ENCODE results near the gene FHOD3.

DNA sequence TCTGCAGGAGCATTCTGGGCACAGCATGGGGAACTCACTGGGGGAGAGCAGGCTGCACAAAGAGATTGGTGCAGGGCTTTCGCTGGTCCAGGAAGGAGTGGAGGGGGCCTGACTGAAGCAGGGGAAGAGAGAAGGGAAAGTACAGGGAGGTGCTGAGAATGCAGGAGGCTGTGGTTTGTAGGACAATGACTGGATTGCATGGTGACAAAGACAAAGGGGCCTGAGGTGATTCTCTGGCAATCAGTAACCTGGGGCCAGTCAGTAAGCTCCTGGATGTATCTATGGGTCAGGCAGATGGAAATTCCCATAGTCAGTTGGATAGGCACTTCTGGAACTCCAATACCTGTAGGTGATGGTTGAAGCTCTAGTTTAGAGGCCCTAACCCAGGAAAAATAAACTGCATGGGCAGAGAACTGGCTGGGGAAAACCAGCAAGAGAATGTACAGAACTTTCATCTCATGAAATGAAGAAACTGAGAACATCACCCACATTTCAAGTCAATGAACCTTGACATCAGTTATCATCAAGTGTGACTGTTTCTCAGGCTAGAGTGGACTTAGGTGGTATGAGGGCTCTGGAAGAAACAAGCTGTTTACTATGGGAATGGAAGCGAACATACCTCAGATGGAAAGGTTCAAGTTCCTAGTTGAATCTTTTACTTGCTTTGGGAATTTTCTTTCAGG is 338.0 kb downstream of the FHOD3 start:
- no peak for TF ChIP-seq EZH2 (IDR thresholded peaks at IDR 0.05; ENCODE audit: insufficient read depth, low read length)
- TF ChIP-seq, protein P1, sequence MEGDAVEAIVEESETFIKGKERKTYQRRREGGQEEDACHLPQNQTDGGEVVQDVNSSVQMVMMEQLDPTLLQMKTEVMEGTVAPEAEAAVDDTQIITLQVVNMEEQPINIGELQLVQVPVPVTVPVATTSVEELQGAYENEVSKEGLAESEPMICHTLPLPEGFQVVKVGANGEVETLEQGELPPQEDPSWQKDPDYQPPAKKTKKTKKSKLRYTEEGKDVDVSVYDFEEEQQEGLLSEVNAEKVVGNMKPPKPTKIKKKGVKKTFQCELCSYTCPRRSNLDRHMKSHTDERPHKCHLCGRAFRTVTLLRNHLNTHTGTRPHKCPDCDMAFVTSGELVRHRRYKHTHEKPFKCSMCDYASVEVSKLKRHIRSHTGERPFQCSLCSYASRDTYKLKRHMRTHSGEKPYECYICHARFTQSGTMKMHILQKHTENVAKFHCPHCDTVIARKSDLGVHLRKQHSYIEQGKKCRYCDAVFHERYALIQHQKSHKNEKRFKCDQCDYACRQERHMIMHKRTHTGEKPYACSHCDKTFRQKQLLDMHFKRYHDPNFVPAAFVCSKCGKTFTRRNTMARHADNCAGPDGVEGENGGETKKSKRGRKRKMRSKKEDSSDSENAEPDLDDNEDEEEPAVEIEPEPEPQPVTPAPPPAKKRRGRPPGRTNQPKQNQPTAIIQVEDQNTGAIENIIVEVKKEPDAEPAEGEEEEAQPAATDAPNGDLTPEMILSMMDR (IDR thresholded peaks at IDR 0.05; ENCODE audit: insufficient read depth, low read depth, low read length) = no peak
